Keratinocyte (primary cell): ENCODE data around the gene SLC15A3.

ENCODE experiments used
- CTCF ChIP-seq, 3 experiments: IDR thresholded peaks in 1 of 3; conservative IDR thresholded peaks in 1 of 3; optimal IDR thresholded peaks in 1 of 3; 2 replicates in 2 of 3; 3 replicates in 1 of 3; pipeline versions ENCODE3 to v1.5.1; 2011; ENCODE audit warnings: low read length in 3 of 3, mild to moderate bottlenecking in 3 of 3, moderate library complexity in 2 of 3, control low read depth in 1 of 3, inconsistent platforms in 1 of 3; ENCODE audit not compliant: insufficient read depth in 2 of 3; ENCODE audit errors: extremely low read depth in 1 of 3
- EZH2 ChIP-seq: IDR thresholded peaks from one replicate; pipeline ENCODE4 v1.6.1; 2012; ENCODE audit warnings: inconsistent platforms, mild to moderate bottlenecking, low read length, moderate library complexity

GRCh38 chr11:60937811-60938210, 14.2 kb downstream of the SLC15A3 start:
- no peak for TF ChIP-seq CTCF (optimal IDR thresholded peaks at IDR 0.05 in 1 of 3, IDR thresholded peaks at IDR 0.05 in 1 of 3, conservative IDR thresholded peaks at IDR 0.05 in 1 of 3; ENCODE audit: extremely low read depth in 1 of 3, insufficient read depth in 2 of 3, low read length in 3 of 3)
- no peak for TF ChIP-seq EZH2
